Measurements from ENCODE around the gene ARMH3.

The ARMH3 gene

DNA sequence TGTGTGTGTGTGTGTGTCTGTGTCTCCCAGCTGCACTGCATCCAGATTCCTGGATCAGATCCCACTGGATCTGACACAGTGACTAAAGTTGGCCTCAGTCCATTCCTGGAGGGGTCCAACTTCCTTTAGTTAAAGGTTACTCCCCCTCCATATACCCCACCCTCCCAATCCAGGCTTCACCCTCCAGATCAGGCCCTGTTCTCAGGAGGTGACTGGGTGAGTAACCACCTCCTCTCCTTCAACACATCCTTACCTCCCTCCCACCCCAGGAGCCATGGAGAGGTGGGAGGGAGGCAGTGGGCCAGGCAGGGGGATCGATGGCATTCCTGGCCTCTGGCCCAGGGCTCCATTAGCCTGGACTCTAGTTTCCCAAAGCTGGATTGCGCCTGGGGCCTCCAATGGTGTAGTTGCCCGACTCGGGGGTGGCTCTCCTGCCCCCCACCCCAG is 223.6 kb downstream of the ARMH3 start:
- no peak for DNase-seq (ENCODE audit: low read depth in 2 of 2)

DNA sequence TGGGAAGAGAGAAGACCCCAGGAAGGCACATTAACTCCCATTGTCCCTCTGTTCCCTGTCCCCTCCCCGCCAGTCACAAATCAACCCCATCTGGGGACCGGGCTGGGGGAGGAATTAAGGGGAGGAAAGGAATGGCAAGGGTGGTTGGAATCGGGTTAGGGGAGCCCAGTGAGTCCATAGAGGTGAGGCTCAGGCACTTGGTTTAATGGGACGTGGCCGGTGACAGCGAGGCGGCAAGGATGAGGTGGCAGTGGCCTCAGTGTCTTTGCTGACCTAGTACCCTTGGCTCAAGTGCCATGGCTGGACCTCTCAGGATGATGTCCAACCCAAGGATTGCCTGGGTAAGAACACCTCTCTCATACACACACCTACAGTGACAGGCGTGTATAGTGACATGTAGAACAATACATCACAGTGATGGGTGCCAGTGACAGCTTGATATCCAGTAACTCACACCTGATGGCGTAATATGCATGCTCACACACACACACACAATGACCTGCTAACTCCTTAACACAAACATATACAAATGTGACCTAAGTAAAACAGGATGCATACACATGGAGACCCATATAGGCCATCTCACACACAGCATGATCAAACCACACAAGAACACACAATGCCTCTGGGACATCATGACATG is 224.7 kb downstream of the ARMH3 start:
- no peak for DNase-seq (ENCODE audit: low read depth in 2 of 2)

DNA sequence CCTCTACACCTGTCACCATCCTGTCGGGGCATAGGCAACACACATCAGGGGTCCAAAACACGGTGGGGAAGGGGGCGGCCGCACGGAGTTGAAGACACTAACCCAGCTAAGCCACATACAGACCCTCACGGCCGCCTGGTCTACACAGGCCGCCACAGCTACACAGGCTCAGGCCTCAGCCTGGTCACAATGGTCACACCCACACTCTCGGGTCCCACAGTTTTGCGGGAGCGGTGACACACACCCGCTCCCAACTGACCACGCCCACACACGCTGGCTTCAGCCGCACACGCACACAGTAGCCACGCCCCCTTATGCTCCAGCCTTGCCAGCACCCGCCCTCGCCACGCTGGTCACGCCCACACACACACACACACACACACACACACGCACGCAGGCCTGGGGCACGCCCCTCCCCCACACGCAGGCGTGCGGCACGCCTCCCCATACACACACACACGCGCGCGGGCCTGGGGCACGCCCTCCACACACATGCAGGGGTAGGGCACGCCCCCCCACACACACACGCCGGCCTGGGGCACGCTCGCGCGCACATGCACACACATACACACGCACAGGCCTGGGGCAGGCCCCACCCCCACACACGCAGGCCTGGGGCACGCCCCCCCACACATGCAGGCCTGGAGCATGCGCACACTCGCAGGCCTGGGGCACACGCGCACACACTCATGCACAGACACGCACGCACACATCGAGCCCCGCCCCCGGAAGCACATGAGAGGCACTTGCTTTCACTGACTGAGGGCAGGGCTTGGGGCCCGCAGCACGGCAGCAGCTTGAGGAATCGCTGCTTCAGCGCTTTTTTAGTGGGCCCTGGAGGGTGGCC is 225.4 kb downstream of the ARMH3 start:
- DNase-seq (ENCODE audit: low read depth in 2 of 2): peak; percentile 84 to 89

DNA sequence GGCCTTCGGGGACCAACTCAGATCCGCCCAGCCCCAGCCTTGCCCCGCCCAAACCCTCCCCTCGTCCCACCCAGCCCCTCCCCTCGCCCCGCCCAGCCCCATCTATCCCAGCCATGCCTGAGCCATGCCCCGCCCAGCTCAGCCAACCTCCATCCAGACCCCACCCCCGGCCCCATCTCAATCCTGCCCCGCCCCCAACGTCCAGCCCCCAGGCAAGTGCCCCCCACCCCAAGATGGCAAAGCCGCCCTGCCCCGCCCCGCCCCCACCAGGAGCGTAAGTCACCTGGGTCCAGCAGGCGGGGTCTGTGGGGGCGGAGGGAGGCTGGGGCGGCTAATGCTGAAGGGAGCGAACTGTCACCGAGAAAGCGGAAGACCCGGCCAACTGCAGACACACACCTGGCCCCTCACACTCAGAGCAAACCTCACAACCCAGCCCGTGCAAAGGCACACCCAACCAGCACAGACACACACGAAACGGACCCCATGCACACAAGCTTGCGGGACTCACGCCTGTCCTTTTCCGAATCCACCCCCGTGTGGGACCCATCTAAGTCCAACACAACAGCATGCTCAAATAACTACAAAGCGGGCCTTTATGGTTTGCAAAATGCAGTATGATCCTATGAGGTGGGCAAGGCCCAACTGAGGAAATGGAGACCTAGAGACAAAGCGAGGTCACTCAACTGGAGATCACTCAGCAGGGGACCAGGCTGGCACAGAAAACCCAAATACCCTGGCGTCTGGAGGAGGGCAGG is 226.2 kb downstream of the ARMH3 start:
- peak in 1 of 2 donors; percentile 46 for DNase-seq (ENCODE audit: low read depth in 2 of 2)

DNA sequence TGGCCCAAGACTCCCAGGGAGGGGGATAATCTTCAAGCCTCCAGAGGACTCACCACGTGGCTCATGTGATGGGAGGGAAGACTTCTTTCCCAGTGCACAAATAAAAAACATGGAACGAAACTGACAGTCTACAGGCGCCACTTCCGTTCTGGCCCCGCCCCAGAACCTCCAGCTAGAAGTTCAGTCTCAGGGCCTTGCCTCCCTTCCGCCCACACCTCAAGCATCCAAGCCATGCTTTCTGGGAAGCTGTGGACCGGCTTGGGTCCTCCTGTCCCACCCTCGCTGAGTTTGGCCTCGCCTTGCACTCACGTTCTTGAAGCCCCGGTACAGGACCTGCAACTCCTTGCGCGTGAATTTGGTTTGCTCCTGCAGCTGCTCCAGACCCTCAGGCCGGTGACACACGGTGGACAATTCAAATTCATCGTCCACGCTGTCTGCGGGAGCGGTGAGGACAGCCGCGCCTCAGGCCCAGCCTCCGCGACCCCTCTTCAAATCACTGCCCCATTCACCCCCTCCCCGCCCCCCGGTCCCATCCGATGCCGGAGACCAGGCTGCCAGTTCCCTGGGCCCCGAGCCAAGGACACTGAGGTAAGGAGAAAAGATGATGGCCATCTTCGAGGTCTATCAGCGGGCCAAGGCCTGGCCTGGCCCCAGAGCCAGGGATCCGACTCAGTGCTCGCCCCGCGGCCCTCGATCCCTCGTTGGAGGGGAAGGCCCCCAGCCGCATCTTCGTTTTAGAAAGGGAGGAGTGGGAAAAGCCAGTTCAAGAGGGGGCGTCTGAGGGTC is 227.0 kb downstream of the ARMH3 start:
- DNase-seq (ENCODE audit: low read depth in 2 of 2): no peak

DNA sequence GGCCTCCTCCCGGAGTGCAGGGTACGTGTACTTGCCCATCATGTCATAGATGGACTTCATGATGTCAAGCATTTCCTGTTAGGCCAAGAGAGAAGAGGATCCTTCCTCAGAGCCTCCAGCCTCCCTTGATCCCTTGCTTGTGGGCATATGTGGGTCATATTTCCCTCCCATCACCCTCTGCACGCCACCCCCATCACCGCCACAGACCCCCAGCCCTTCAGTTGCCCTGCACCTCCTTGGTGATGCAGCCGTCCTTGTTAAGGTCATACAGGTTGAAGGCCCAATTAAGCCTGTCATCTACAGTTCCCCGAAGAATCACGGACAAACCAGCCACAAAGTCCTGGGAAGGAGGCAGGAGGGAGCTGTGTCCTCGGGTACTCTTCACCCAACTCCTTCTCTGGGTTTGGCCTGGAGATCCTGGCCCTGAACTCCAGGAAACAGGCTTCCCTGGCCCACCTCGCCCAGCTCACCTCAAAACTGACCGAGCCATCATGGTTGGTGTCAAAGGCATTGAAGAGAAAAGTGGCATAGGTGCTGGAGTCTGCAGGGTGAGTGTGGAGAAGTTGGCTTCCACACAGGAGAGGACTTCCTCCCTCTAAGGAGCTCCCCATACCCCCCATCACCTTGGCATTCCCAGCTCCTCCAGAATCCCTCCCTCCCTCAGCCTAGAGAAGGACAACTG is 227.9 kb downstream of the ARMH3 start:
- no peak for DNase-seq (ENCODE audit: low read depth in 2 of 2)

DNA sequence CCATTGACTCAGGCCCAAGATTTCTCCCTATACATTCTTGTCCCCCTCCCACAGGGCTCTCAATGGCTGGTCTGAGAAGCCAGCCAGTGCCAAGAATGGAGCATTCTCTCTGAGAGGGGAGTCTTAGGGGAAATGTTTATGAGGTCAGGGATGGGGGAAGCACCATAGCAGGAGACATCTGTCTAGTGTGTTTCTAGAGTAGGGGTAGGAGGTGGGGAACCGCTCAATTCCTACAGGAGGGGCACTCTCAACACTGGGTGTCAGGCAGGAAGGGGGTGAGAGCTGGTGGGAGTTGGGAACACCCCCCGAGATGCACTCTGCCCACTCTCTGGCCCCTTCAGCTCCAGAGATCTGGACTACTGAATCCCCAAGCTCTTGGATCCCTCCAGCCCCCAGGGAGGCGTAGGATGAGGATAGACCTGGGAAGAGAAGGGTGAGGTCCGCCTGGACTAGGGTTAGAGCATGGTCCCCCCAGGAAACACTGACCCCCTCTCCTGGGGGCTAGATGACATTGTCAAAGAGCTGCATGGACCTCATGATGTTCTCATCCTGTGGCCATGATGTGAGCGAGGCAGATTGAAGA is 229.0 kb downstream of the ARMH3 start:
- no peak for DNase-seq (ENCODE audit: low read depth in 2 of 2)

DNA sequence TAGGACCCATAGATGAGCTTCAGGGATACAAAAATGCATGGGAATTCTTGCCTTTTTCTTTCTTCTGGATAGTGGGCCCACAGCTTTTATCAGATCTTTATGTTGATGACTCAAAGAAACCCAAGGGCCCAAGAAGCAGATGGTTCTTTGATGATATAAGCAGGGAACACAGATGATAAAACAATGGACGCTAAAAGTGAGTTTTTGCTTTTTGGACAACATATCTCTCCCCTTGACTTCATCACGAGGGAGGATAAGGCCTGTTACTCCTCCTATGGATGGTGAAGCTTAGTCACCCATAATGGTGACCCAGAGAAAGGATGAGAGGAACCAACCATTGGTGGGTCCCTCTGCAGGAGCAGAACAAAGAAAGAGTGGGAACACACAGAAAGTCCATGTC is 231.2 kb downstream of the ARMH3 start:
- DNase-seq (ENCODE audit: low read depth in 2 of 2): no peak

DNA sequence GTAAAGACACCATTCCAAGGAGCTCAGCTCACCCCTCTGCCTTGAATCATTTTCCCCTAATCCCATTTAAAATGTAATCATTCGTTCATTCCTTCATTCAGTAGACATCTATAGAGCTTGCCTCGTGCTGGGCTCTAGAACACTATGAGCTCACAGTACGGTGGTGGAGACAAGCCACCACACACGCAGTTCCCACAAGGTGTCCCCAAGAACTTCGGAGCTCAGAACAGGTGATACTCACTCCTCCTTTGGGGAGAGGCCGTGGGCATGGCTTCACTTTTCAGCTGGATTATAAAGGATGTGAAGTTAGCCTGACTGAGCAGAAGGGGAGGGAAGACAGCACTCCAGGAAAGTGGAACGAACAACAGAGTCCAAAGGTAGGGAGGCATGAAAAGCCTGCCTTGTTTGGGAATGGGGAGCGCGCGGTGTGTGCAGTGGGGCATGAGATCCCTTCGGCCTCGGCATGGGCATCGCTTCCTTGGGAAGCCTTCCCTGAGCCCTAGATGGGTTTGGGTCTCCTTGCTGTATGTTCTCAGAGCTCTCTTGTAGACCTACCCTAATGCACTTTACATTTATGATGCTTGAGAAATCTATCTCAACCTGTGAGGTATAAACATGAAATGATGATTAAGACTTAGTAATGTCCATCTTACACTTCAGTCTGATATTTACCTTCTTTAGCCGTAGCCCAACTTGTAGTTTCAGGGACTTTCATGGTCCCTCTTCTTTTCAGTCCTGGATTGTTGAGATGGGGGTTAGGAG is 236.9 kb downstream of the ARMH3 start:
- DNase-seq (ENCODE audit: low read depth in 2 of 2): no peak

DNA sequence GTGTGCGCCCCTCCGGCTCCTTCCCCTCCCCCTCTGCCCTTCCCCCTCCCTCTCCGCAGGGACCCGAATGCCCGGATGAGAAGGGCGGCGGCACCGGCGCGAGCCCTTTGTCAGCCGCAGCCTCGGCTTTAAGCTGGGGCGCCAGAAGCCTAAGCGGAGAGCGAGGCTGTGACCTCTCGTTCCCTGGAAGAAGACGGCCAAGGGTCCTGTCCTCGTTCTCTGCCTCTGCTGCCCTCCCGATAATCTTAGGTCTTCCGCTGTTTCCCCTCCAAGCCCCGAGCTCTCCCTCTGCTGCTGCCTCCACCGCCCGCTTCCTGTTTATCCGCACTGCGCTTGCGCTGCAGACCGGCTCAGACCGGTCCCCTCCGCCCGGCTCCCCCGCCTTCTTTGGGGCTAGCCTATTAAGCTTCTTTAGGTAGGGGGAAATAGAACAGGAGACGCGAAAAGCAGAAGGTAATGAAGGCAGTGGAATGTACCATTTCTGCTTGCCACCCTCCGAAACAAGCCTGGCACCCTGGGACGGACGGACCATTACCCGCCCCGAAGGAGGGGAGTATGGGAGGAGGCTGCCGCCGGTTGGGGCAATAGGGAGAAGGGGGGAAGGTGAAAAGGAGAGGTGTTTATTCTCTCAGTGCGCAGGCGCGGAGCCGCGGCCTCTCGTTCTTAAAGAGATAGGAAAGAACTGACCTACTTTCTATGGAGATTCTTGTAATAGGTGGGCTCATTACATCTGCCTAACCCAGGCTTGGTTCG is 237.7 kb downstream of the ARMH3 start, which contains the start of gene OGA:
OGA (minus strand) TSS at position 326 of the 753 bp plus-strand sequence. CDS start 422 bp downstream, outside the sequence.
- peak; percentile 95 to 99 for DNase-seq (ENCODE audit: low read depth in 2 of 2)

DNA sequence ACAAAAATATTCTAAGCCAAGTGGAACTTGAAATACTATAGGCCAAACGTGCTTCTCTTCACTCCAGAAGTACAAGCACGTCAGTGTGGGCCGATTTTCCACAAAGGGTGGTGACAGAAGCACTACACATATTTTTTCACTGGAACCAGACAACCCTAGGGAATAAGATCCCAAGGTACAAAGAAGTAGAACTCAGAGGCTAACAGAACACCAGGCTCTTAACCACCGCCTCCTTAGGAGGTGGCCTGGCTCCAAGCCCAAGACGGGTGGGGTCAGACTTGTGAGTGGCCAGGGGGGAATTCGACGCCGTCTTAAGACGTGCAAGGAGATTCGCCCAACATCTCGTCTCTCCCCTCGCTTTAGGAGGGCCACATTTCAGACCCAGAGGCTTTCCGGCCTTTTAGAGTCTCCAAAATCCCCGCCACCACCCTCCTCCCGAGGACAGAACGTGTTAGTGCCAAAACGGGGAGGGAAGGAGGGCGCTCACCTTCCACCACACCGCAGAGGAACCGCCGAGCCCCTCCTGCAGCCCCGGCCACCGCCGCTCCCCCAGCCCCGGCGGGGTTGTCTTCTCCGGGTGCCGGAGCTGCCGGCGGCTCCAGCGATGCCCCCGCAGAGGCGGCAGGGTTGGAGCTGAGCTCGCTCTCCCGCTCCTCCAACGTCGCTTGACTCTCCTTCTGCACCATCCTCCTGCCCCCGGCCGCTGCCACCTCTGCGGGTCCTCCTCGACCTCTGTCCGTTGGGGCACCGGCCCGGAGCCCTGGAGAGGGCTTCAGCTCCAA is 238.4 kb downstream of the ARMH3 start:
- DNase-seq (ENCODE audit: low read depth in 2 of 2): no peak

DNA sequence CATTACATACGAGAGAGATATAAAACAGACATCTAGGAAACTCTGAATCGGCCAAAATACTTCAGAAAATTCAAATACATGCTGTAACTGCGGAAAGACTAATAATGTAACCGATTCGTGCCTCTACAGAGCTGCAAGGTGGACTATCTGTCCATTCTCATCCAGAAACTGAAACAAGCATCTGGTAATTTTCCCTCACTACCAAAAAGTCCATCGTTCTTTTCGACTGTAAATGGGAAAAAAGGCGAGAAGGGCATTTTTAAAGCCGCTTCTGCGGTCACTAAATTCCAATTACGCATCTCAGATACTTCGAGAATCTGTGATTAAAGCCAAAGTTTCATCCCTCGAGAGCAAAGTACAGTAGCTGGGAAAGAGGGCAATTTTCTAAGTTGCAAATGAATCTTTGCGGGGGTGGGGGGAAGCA is 239.0 kb downstream of the ARMH3 start:
- DNase-seq (ENCODE audit: low read depth in 2 of 2): no peak

DNA sequence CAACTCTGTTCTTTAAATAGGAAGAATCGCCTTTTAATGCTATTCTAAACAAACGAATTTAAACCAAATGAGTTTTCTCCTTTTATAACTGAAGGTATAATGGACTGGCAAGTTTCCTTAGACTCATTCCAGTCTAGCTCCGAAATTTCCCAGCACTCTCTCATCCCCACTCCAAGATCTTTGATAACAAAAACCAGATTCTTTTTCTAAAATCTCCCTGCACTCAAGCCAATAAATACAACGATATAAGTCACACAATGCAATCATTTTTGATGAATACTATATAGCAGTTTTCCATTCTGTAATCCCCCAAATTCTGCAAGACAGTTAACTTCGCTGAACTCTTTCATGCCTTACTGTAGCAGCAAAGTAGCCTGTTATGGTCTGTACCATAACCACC is 239.6 kb downstream of the ARMH3 start:
- DNase-seq (ENCODE audit: low read depth in 2 of 2): no peak

DNA sequence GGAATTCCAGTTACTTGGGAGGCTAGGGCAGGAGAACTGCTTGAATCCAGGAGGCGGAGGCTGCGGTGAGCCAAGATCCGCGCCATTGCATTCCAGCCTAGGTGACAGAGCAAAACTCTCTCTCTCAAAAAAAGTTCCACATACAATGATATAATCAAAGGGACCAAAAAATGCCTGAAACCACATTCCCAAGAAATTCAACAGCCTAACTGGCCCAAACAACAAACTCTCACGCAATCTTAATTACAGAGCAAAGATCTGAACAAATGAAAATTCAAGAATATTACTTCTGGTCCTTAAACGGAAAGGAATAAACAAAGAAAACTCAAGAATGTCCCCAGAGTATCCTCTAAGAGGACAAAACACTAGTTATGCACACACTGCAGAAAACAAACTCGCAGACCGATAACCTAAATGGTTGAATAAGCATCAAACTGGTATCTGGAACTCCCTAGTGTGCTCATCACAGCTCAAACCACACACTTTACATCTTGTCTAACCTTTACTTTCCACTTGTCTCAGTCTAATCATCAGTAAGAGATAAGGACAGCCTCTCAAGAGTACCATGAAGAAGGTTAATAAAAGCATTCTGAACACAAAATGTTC is 241.4 kb downstream of the ARMH3 start:
- no peak for DNase-seq (ENCODE audit: low read depth in 2 of 2)

DNA sequence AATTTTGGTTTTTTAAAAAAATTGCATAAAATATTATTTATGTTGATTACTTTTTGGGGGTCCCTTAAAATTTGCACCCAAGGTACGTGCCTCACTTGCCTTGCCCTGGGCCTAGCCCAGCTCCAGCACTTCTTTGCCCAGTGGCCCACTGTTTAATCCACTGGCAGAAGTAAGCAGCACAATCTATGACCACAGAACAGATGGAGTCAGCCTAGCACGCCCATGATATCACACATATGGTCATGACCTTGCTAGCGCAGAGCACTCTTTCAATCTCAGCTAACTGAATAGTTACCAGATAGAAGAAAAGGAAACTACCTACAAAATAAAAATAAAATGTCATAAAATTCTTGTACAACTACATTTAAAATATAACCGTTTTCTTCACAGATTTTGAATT is 243.4 kb downstream of the ARMH3 start:
- no peak for DNase-seq (ENCODE audit: low read depth in 2 of 2)

DNA sequence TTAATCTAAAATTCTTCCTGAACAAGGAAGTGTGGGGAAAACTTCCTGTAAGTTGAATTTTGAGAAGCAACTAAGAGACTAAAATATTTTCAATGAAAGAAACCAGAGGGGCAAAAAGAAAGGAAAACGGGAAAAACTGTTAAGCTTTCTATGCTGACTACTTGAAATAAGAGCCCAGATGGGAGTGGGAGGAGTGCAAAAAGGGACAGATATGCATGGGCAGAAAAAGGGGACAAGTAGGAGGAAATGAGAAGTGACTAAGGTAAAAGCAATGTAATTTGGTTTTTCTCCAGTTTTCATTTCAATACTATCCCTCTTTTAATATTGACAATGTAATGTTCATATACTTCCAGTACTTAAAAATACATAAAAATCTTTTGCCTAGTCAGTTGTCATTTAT is 248.8 kb downstream of the ARMH3 start:
- DNase-seq (ENCODE audit: low read depth in 2 of 2): no peak

DNA sequence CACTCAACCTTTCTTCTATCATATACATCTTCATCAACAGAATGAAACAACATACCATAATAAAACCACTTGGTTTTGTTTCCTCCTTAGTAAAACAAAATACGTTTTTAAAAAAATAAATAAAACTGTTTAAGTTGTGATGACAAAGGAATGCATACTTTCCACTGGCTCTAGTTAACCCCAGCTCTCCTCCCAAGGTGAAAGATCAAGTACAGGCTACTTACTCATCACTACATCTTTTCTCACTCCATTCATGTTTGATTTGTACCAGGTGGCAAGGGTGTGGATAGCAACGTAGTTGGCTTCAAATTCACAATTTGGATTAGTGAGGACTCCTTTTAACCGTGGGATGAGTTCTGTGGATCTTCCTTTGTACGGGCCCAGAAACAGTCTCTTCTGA is 252.5 kb downstream of the ARMH3 start:
- DNase-seq (ENCODE audit: low read depth in 2 of 2): no peak

All from stimulated activated CD8-positive, alpha-beta memory T cell treated with anti-CD3 and anti-CD28 coated beads, Interleukin-15, amount 100 ng/mL, for 4 hours (primary cell).